GM21576 (cell line): Measurements from ENCODE around the gene TIGD1.

ENCODE experiments used
- ATAC-seq: cut with Tn5 transposase; IDR thresholded peaks from one replicate; pipeline ENCODE4 v1.9.1; 2021; ENCODE audit warnings: mild to moderate bottlenecking, moderate library complexity; ENCODE audit not compliant: unreplicated experiment

TIGD1 gene

DNA sequence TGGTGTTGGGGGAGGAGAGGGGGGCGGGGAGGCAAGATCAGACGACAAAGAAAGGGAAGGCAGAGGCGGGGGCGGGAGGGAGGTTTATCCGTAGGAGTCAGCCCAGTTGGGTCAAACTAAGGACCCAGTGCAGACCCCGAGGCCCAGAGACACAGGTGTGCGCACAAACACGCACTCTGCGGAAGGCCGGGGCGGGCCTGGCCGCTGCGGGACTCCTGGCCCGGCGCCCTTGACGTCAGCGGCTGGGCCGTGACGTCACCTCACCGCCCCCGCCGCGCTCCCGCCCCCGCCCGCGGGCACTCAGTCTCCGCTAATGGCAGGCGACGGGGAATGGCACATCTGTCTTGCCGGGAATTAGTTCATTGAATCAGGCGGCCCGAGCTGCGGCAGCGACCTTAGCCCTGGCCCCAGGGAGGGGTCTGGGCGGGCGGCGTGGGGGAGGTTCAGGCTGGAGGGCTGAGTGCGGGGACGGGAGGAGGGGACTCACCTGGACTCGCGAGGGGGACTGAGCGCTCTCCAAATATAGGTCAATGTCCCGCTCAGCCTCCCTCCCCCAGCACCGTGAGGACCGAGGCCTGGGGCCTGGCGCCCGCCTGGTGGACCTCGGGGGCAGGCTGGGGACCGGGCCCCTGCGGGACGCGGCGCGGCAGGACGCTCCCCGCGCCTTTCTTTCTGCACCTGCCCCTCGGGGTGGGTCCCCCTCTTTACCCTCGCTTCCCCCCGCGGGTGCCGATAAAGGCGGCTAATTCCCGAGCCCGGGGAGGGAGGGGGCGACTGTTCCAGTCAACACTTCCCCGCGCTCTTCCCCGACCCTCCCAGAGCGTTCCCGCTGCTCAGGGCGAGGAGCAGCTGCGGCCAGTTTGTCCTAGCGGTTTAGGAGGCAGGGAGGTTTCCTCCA is 47.2 kb downstream of the TIGD1 start:
- no peak for ATAC-seq

- ATAC-seq: no peak
Observed at GRCh38 chr2:232502511-232502910, 47.8 kb downstream of the TIGD1 start.

DNA sequence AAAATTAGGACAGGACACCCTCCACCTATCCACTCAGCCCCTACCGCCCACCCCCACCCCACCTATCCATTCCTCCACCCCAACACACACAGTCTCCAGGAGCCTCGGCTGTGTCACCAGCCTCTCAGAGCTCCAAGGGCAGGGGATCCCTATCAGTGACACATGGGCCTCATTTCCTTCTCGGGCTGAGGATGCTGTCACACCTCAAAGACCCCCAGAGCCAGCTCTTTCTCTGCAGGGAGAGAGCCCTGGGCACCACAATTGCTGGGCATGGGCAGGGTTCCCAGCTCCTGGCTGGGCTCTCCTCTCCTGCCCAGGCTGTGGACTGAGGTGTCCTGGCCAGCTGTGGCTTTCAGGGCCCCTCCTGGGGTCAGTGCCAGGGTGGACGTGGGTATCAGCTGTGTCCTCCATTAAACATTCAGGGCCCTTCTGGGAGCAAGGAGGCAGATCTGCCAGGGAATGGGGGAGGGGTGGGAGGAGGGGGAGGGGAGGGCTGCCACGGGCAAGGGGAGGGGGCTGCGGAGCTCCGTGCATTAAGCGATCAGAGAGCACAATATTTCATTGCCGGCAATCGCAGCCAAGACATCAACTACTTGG is 48.5 kb downstream of the TIGD1 start:
- ATAC-seq: no peak

GRCh38 chr2:232501331-232501771 is 49.0 kb downstream of the TIGD1 start:
- no peak for ATAC-seq

GRCh38 chr2:232498452-232498851 is 51.9 kb downstream of the TIGD1 start:
- ATAC-seq: no peak
